ENCODE measurements around the gene L3MBTL3. TPM values are rescaled to one million over a fixed set of nuclear protein-coding genes. Genes with fewer than 3 reads are reported as not detected.

Gene L3MBTL3
- total RNA-seq, 2 donors from 2014 or later, result 1.8 to 3.1 TPM

- no peaks in the 10 kb centered on the region for H3K4me1 ChIP-seq
- H3K4me3 ChIP-seq, result no peak overlapping the region
- no peaks in the 10 kb centered on the region for H3K27me3 ChIP-seq
- no peak for DNase-seq (ENCODE audit: low spot score)
- no peak for TF ChIP-seq CTCF (IDR thresholded peaks at IDR 0.05)
- no peak overlapping the region for H3K27ac ChIP-seq
- no peaks in the 10 kb centered on the region for H3K36me3 ChIP-seq
- H3K9me3 ChIP-seq, result peaks cover 0 to 1% of the 10 kb centered on the region in 2 donors
Observed at GRCh38 chr6:130152908-130153510, 134.6 kb downstream of the L3MBTL3 start.

GRCh38 chr6:130156908-130157307 lies 138.5 kb downstream of the L3MBTL3 start:
- Histone ChIP-seq H3K27ac (no peak overlapping the region), H3K27me3 (no peaks in the 10 kb centered on the region), H3K4me1 (no peaks in the 10 kb centered on the region), H3K9me3 (peaks cover 0 to 11% of the 10 kb centered on the region in 2 donors), H3K36me3 (no peaks in the 10 kb centered on the region), H3K4me3 (no peak overlapping the region)
- DNase-seq (ENCODE audit: low spot score), result no peak
- TF ChIP-seq CTCF (IDR thresholded peaks at IDR 0.05), result no peak

DNA sequence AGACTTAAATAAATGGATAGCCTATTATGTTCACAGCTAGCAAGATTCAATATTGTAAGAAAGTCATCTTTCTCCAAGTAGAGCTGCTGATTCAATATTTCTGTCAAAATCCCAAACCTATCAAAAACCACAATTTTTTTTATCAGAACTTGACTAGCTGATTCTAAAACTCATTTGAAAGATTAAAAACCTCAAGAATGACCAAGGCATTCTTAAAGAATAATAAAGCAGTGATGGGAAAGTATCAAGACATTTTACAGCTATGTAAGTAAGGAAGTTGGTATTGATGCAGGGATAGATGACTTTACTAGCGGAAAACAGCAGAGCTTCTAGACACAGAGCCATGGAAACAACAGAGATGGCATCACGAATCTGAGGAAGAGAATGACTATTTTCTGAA lies 139.7 kb downstream of the L3MBTL3 start:
- DNase-seq (ENCODE audit: low spot score), result no peak
- peaks cover 0 to 11% of the 10 kb centered on the region in 2 donors for H3K9me3 ChIP-seq
- no peaks in the 10 kb centered on the region for H3K36me3 ChIP-seq
- no peak for TF ChIP-seq CTCF (IDR thresholded peaks at IDR 0.05)
- no peak overlapping the region for H3K27ac ChIP-seq
- no peaks in the 10 kb centered on the region for H3K4me1 ChIP-seq
- H3K4me3 ChIP-seq, result no peak overlapping the region
- no peaks in the 10 kb centered on the region for H3K27me3 ChIP-seq

DNA sequence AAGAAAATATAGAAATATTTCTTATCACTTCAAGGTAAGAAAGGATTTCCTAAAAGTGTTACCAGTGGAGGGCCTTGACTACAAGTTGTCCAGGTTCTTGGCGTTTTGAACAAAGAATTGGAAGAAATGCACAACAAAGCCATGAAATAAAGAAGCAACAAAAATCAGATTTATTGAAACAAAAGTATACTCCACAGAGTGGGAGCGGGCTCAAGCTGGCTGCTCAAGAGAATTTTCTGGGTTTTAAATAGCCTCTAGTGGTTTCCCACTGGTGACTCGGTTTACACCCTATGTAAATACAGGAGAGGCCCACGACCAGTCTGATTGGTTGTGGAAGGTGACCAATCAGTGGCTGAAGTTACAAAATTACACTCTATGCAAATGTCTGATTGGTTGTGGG lies 140.2 kb downstream of the L3MBTL3 start:
- no peak for TF ChIP-seq CTCF (IDR thresholded peaks at IDR 0.05)
- Histone ChIP-seq H3K9me3 (peaks cover 0 to 11% of the 10 kb centered on the region in 2 donors), H3K4me3 (no peak overlapping the region), H3K4me1 (no peaks in the 10 kb centered on the region), H3K27ac (no peak overlapping the region), H3K36me3 (no peaks in the 10 kb centered on the region), H3K27me3 (no peaks in the 10 kb centered on the region)
- DNase-seq (ENCODE audit: low spot score), result no peak

GRCh38 chr6:130159956-130160355 lies 141.6 kb downstream of the L3MBTL3 start:
- Histone ChIP-seq H3K9me3 (peaks cover 0 to 11% of the 10 kb centered on the region in 2 donors), H3K4me3 (no peak overlapping the region), H3K36me3 (no peaks in the 10 kb centered on the region), H3K27ac (no peak overlapping the region), H3K27me3 (no peaks in the 10 kb centered on the region), H3K4me1 (no peaks in the 10 kb centered on the region)
- TF ChIP-seq CTCF (IDR thresholded peaks at IDR 0.05), result no peak
- DNase-seq (ENCODE audit: low spot score), result no peak
